HEK293 (cell line): ENCODE measurements around the gene RAC2.

ENCODE experiments used
- CTCF ChIP-seq: fragments of 450-650 bp; formaldehyde crosslinking; IDR thresholded peaks from 2 replicates; pipeline ENCODE4 v1.5.1; 2016; ENCODE audit warnings: missing biosample characterization, missing genetic modification characterization
- PRDM1 ChIP-seq: fragments of 450-650 bp; formaldehyde crosslinking; IDR thresholded peaks from 2 replicates; pipeline ENCODE4; 2016; ENCODE audit warnings: missing biosample characterization, missing genetic modification characterization
- REPIN1 ChIP-seq: fragments of 450-650 bp; formaldehyde crosslinking; IDR thresholded peaks from 2 replicates; pipeline ENCODE4 v1.5.1; 2017; ENCODE audit warnings: missing biosample characterization, missing genetic modification characterization, low read depth
- REST ChIP-seq: fragments of 450-650 bp; formaldehyde crosslinking; IDR thresholded peaks from 2 replicates; pipeline ENCODE4 v1.5.1; 2016; ENCODE audit warnings: missing biosample characterization, missing genetic modification characterization
- ZBTB44 ChIP-seq: fragments of 450-650 bp; IDR thresholded peaks from 2 replicates; pipeline ENCODE4 v1.5.1; 2018; ENCODE audit warnings: missing biosample characterization, mild to moderate bottlenecking, missing genetic modification characterization
- ZNF146 ChIP-seq: fragments of 450-650 bp; formaldehyde crosslinking; IDR thresholded peaks from 2 replicates; pipeline ENCODE4 v1.5.1; 2016; ENCODE audit warnings: missing biosample characterization, missing genetic modification characterization
- ZNF174 ChIP-seq: fragments of 450-650 bp; formaldehyde crosslinking; IDR thresholded peaks from 2 replicates; pipeline ENCODE4 v1.5.0; 2017; ENCODE audit warnings: missing biosample characterization, mild to moderate bottlenecking, missing genetic modification characterization
- ZNF513 ChIP-seq: fragments of 450-650 bp; IDR thresholded peaks from 2 replicates; pipeline ENCODE4 v1.5.1; 2018; ENCODE audit warnings: missing biosample characterization, missing genetic modification characterization
- TF ChIP-seq, protein P1 (sequence below): fragments of 450-650 bp; formaldehyde crosslinking; IDR thresholded peaks from 2 replicates; pipeline ENCODE4 v1.5.1; 2016; ENCODE audit warnings: missing biosample characterization, missing genetic modification characterization
- TF ChIP-seq, protein P2 (sequence below): fragments of 450-650 bp; formaldehyde crosslinking; IDR thresholded peaks from 2 replicates; pipeline ENCODE4 v1.5.1; 2016; ENCODE audit warnings: missing biosample characterization, missing genetic modification characterization

DNA sequence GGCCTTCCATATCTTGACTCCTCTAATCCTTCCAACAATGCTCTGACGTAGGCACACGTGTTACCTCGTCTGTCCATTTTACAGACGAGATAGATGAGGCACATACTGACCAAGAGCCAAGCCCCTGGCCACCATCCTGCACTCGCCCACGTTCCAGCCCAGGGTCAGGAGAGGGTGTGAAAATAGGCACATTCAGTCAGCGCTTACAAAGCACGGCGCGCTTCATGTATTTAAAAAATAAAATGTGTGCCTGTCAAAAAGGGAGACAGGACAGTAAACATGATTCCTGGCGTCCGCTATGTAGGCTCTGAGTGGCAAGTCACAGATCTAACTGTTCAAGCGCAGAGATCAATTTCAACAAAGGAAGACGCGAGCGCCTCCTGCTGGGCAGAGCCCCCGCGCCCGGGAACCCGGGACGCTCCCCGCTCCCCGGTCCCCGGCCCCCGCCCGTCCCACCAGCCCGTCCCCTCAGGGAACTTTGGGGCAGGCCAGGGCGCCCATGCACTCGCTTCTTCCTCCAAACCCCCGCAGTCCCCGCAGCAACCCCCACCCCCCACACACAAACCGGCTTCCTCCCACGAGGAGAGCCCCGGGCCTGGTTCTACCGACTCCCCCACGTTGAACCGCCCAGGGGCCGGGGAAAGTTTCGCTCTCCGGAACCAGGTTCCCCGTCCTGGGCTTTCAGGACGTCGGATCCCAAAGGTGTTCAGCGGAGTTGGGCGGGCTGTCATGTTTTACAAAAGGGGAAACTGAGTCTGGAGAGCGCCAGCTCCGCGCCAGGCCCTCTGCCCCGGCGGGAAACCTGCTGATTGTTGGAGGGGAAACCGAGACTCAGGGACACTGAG lies 45.6 kb downstream of the RAC2 start:
- TF ChIP-seq, protein P1, sequence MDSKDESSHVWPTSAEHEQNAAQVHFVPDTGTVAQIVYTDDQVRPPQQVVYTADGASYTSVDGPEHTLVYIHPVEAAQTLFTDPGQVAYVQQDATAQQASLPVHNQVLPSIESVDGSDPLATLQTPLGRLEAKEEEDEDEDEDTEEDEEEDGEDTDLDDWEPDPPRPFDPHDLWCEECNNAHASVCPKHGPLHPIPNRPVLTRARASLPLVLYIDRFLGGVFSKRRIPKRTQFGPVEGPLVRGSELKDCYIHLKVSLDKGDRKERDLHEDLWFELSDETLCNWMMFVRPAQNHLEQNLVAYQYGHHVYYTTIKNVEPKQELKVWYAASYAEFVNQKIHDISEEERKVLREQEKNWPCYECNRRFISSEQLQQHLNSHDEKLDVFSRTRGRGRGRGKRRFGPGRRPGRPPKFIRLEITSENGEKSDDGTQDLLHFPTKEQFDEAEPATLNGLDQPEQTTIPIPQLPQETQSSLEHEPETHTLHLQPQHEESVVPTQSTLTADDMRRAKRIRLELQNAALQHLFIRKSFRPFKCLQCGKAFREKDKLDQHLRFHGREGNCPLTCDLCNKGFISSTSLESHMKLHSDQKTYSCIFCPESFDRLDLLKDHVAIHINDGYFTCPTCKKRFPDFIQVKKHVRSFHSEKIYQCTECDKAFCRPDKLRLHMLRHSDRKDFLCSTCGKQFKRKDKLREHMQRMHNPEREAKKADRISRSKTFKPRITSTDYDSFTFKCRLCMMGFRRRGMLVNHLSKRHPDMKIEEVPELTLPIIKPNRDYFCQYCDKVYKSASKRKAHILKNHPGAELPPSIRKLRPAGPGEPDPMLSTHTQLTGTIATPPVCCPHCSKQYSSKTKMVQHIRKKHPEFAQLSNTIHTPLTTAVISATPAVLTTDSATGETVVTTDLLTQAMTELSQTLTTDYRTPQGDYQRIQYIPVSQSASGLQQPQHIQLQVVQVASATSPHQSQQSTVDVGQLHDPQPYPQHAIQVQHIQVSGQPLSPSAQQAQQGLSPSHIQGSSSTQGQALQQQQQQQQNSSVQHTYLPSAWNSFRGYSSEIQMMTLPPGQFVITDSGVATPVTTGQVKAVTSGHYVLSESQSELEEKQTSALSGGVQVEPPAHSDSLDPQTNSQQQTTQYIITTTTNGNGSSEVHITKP (tag by site-specific recombination): 0 out of 2 replicates have a peak, but pooled peaks have one; percentile 60
- TF ChIP-seq CTCF (tag by site-specific recombination) (peak; percentile 13; the same call in 1 of the 2 replicates), ZNF513 (tag by site-specific recombination) (no peak), ZBTB44 (tag by site-specific recombination) (no peak), REST (tag by site-specific recombination) (no peak), PRDM1 (tag by site-specific recombination) (no peak), ZNF174 (no peak), REPIN1 (tag by site-specific recombination) (no peak), ZNF146 (no peak)
- TF ChIP-seq, protein P2, sequence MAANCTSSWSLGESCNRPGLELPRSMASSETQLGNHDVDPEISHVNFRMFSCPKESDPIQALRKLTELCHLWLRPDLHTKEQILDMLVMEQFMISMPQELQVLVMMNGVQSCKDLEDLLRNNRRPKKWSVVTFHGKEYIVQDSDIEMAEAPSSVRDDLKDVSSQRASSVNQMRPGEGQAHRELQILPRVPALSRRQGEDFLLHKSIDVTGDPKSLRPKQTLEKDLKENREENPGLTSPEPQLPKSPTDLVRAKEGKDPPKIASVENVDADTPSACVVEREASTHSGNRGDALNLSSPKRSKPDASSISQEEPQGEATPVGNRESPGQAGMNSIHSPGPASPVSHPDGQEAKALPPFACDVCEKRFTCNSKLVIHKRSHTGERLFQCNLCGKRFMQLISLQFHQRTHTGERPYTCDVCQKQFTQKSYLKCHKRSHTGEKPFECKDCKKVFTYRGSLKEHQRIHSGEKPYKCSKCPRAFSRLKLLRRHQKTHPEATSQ: no peak
